Erythroblast (primary cell): Measurements from ENCODE around the gene EGLN1.

ENCODE experiments used
- GATA1 ChIP-seq: IDR thresholded peaks from 2 replicates; pipeline ENCODE4 v1.6.1; 2011; ENCODE audit warnings: low read depth, mild to moderate bottlenecking, control low read depth, low read length, moderate library complexity
- POLR2A ChIP-seq: IDR thresholded peaks from 2 replicates; pipeline ENCODE4 v1.6.1; 2011; ENCODE audit warnings: mild to moderate bottlenecking, low read length

- TF ChIP-seq POLR2A: no peak
- TF ChIP-seq GATA1: no peak
Measured at GRCh38 chr1:231418101-231418740, 3.9 kb downstream of the EGLN1 start.
